ENCODE data around the gene PDCD5.

DNA sequence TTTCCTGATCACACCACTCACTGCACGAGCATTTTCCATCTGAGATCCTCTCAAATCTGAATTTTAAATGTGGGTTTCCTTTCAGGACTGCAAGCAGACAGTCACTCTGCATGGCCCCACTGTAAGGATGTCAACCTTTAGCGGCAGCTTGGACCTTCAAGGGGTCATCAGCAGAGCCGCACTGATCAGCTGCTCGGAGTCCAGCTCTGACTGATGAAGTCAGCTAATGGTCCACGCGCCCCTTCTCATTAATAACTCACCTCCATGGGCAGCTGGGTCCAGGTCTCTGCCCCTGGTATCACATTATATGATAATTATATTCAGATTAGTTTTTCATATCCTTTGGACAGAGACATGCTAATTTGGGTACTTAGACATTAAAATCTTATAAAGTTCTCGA is 36.1 kb upstream of the PDCD5 start:
- TF ChIP-seq, protein P1, sequence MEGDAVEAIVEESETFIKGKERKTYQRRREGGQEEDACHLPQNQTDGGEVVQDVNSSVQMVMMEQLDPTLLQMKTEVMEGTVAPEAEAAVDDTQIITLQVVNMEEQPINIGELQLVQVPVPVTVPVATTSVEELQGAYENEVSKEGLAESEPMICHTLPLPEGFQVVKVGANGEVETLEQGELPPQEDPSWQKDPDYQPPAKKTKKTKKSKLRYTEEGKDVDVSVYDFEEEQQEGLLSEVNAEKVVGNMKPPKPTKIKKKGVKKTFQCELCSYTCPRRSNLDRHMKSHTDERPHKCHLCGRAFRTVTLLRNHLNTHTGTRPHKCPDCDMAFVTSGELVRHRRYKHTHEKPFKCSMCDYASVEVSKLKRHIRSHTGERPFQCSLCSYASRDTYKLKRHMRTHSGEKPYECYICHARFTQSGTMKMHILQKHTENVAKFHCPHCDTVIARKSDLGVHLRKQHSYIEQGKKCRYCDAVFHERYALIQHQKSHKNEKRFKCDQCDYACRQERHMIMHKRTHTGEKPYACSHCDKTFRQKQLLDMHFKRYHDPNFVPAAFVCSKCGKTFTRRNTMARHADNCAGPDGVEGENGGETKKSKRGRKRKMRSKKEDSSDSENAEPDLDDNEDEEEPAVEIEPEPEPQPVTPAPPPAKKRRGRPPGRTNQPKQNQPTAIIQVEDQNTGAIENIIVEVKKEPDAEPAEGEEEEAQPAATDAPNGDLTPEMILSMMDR (IDR thresholded peaks at IDR 0.05) = no peak
- TF ChIP-seq EZH2phosphoT487 (IDR thresholded peaks at IDR 0.05; ENCODE audit: borderline replicate concordance, low read depth) (no peak), RFX5 (IDR thresholded peaks at IDR 0.05; ENCODE audit: low read length) (no peak), TAF1 (IDR thresholded peaks at IDR 0.05; ENCODE audit: borderline replicate concordance, low read depth, low read length) (no peak), CHD2 (IDR thresholded peaks at IDR 0.05; ENCODE audit: low read length, partially characterized antibody) (no peak), POLR2AphosphoS5 (IDR thresholded peaks at IDR 0.05; ENCODE audit: low read depth, low read length) (no peak), RAD21 (IDR thresholded peaks at IDR 0.05; ENCODE audit: low read length) (no peak), GATA2 (CRISPR knock-in tag; IDR thresholded peaks at IDR 0.05) (no peak)
- TF ChIP-seq, protein P2, sequence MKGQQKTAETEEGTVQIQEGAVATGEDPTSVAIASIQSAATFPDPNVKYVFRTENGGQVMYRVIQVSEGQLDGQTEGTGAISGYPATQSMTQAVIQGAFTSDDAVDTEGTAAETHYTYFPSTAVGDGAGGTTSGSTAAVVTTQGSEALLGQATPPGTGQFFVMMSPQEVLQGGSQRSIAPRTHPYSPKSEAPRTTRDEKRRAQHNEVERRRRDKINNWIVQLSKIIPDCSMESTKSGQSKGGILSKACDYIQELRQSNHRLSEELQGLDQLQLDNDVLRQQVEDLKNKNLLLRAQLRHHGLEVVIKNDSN (IDR thresholded peaks at IDR 0.05; ENCODE audit: borderline replicate concordance, low read depth) = no peak
